Right hindlimb (tissue), 1 donor: Measurements from ENCODE around the gene FAM53A.
A peak's percentile ranks its signal among the peaks of the same experiment; 100 is the strongest.
"Not testable (repeated sequence)": the region's sequence is repeated elsewhere in the genome, so short reads cannot be mapped to it uniquely, and the experiment has no call there.

ENCODE experiments used
- DNase-seq: peaks from one replicate; pipeline ENCODE4 v3.0.0-alpha.2; 2018

The FAM53A gene

DNA sequence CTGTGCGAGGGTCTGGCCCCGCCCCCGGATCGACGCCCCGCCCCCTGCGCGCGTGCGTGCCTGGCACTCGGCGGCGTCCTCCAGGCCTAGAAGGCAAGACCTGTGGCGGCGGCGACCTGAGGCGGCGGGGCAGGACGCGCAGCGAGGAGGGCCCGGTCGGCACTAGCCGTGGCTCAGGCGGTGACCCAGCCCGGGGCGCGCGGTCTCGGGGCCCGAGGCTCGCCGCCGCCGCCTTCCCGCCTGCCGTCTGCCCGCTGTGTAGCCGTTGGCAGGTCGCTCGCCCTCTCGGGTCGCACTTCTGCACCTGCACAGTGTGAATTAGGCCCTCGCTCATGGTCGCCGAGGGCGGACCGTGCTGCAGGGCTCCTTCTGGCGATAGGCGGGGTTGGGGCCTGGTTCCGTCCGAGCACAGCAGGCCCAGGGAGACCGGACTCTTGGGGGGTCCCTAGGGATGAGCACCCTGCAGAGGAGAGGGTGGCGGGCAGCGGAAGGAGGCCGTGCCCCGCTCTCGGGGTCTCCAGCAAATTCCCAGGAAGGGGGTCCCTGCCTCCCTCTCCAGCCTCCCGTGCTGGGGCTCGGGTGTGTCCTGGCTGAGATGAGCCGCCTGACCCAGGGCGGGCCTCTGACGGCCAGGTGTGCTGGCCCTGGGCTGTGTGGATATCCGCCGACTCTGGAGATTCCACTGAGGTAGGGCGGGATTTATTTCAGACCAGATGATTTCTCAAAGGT, 557 bp upstream of the FAM53A start:
- peak; percentile 31 for DNase-seq

DNA sequence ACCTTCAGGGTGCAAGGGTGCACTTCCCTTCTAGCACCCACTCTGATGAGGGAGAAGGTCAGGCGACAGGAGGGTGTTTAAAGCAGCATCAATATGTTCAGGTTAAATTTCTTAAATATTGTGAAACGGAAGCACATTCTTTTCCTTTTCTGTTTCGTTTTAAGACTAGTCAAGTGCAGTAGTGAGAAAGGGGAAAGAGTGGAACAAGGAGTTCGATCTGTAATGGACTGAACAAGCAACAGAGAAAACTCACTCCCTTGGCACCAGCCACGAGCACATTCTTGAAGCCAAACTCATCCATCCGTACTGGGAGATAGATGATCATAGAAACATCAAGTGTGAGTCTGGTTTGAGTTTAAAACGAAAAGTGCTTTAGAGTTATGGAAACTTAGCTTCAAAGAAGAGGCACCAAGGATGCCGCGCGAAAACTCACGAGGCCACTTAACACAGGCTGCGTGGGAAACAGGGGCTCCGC, 815 bp downstream of the FAM53A start:
- no peak for DNase-seq

DNA sequence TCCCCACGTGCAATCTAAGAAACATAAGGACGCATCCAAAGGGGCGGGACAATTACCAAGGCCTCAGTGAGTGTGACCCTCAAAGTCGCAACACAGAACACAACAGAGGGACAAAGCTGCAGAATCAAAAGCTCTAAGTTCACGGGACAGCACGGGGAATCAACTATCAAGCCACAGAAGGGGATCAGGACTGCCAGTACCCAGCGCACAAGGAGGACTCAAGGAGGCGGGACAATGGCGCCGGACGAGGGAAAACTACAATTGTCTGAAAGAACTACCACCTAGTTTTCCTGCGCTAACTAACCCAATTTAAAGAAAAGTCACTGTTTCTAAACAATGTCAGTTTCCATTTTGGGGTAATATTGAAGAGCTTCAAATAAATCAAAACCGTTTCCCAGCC, 1.3 kb downstream of the FAM53A start:
- no peak for DNase-seq

DNA sequence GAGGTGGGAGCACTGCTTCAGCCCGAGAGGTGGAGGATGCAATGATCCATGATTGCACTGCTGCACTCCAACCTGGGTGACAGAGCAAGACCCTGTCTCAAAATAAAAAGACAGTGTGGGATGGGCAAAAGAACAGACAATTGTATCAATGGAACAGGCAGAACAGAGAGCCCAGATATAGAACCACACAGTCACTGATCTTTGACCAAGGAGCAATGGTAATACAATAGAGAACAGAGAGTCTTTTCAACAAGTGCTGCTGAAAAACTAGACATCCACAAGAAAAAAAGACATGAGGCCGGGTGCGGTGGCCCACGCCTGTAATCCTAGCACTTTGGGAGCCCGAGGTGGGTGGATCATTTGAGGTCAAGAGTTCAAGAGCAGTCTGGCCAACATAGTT, 5.9 kb downstream of the FAM53A start:
- no peak for DNase-seq

DNA sequence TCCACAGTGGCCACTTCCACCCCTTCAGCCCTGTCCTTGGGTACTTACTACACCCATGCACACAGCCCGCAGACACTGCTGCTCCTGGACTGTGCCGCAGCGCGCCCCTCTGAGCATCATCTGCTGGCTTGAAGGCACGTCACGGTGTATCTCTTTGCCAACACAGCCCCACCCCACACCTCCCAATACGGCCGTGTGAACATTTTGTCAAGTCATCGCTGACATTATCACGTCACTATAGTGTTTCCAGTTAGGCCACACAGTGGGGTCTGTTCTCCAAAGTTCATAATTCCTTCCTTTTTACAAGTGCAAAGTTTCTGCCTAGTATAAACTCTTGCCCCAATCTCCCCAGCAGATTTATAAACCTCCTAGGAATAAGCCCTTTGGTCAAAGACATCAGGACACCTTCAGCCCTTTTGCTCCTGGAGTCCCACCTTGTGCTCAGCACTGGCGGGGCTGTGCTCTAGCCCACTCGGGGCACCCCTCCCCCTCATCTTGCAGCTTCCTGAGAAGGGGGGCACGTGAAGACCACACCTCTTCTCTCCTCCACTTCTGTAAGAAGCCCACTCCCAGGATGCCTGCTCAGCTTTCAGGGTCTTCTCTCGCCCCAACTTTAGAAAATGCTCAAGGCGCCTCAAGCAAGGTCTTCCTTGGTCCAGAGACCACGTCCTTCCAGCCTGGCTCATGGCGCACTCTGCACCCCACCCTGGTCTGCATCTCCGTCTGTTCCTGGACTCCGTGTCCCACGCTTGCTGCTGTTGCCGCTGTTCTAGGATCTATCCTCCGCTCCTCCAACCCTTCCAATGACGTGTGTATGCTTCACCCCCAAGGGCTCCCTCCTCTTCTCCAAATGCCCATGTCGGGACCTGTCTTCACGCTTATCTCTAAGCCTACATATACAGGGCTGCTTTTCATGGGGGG, 7.2 kb downstream of the FAM53A start:
- DNase-seq = no peak

DNA sequence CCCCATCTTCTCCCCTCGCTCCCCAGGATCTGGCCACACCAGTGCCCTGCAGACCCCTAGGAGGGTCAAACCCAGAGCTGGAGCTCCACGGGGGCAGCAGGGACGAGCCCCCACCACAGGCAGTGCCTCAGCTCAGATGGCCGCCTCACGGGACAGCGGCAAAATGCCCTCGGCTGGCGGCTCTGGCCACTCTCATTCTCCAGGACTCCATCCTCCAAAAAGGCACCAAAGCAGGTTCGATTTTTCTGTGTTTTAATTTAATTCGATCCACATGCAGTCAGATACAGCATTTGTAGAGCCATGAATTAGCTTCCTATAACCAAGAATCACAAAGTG, 8.3 kb downstream of the FAM53A start:
- DNase-seq = no peak

DNA sequence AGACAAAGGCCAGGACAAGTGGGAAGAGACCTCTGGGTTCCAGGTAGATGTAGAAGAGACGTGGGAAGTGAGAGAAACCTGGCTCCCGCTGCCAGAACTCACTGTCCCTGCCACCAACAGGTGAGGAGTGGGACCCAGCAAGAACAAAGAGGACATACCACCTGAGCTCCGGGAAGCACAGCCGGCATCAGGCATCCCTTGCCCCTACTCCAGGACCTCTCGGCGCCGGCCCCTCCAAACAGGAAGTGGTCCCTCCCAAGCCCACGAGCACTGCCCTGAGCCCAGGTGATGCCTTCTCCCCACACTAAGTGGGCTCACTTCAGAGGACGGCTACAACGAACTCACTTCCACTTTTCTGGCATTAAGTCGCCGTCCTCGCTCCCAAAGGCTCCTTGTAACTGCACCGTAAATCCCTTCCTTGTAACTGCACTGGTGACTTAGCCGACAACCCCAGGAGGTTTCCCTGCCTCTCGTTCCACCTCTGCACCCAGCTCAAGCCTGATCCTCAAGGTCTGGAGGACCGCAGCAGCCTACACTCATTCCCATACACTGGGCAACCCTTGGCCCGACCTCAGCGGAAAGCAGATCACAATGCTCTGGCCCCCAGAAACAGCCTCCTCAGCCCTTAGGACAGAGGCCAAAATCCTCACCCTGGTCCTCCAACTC, 8.8 kb downstream of the FAM53A start:
- DNase-seq = no peak

DNA sequence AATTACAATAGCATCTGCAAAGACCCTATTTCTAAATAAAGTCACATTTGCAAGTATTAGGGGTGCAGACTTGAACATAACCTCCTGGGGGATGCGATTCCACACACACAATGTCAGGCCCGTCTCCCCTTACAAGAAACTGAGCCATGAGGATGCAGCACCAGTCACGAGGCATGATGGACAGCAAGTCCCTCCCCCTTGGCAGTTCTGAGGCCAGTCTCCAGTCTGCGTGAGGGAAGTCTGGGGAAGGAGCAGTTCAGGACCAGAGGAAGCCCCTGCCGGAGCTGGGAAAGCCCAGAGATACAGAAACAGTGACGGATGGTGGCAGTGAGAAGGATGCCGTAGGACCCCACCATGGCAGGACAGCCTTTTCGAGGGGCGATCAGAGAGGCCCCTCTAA, 9.4 kb downstream of the FAM53A start:
- no peak for DNase-seq

DNA sequence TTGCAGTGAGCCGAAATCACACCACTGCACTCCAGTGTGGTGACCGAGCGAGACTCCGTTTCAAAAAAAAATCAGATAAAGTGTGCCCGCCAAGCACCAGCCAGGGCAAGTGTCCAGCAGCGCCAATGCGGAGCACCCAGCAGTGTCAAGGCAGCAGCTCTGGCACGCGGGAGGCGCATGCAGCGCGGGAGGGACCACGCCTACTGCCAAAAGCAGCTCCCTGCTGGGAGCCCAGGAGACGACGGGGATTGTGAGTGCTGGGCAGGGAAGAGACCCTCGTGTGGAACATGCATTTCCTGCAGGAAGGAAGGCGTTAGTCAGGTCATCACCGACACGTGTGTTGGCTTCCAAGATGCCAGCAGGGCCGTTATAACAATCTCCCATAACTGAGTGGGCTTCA, 10.4 kb downstream of the FAM53A start:
- DNase-seq = no peak

DNA sequence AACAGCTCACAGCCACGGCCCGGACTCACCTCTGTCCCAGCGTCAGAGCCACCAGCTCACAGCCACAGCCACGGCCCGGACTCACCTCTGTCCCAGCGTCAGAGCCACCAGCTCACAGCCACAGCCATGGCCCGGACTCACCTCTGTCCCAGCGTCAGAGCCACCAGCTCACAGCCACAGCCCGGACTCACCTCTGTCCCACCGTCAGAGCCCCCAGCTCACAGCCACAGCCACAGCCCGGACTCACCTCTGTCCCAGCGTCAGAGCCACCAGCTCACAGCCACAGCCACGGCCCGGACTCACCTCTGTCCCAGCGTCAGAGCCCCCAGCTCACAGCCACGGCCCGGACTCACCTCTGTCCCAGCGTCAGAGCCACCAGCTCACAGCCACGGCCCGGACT, 13.1 kb downstream of the FAM53A start:
- not testable (repeated sequence) for DNase-seq

DNA sequence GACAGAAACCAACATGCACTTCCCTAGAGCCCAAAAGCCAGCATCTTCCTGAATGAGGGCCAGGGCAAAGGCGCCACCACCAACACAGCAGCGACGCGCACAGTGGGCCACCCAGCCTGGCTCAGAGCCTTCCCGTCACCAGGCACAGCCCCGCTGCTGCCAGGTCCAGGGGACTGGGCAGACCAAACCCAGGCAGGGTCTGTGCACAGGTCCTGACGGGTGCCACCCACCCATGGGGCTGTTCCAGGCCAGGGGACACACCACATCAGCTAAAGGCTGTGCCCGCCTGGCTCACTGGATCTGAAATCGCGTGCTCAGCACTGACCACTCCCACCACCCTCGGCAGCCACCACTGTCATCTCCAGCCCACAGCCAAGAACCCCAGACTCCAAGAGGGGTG, 13.8 kb downstream of the FAM53A start:
- no peak for DNase-seq

DNA sequence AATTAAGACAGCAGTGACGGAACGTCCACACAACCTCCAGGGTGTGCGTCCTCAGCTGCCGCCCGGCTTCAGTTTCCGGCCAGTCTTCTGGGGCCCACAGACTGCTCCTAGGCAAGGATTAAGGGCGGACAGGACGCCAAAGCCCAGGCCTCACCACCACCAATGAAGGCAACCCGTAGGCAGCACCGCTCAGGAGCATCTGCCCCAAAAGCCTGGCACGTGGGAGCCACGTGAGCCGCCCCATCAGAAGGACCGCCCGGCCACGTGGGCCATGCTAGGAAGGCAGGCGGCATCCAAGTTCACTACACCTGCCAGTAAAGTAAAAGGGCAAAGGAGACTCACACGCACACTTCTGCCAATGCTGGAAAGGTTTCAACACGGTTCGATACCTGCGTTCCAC, 14.3 kb downstream of the FAM53A start:
- no peak for DNase-seq

DNA sequence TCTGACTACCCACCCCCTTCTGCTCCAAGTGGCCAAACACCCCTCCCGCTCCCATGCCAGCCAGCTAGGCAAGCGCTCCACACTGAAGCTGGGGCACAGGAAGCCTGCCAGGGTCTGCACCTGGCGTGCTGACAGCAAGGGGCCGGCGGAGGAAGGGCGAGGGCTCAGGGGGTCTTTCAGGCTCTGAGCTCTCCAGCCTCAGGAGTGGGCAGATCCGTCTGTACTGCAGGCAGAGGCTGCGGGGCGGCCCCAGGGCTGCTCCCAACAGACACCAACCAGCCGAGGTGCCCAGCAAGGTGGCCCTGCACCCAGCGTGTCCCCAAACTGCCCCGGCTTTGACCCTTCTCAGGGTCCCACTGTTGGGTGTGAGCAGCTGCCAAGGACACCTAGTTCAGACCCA, 14.8 kb downstream of the FAM53A start:
- DNase-seq = no peak

DNA sequence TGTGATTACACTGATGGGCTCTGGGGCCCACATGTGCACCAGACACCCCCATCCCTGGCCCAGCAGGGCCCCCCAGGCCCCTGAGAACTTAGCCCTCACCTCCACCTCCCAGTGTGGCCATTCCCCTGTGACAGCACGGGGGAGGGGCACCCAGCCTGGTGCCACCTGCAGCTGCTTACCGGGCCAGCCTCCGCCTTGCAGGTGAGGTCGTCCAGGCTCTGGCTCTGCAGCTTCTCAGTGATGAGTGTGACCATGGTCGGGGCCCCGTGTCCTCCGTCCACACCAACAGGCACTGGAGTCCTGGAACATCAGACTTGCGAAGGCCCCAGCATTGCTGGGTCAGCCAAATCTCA, 15.6 kb downstream of the FAM53A start:
- no peak for DNase-seq

DNA sequence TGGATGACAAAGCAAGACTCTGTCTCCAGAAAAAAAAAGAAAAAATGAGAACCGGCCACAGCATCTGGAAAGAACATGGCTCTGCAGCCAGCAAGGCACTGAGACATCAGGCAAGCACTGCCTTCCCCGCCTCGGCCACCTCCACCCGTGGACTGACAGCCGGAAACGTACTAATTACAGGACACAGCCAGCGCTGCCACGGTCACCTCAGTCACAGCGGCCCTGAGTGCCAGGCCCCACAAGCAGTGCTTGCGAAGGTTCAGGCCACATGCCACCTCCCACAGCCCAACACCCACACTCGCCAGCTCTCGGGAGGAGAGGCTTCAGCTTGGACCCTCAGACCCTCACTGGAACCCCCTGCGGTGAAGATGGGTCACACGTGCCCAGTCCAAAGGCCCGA, 16.8 kb downstream of the FAM53A start:
- no peak for DNase-seq

DNA sequence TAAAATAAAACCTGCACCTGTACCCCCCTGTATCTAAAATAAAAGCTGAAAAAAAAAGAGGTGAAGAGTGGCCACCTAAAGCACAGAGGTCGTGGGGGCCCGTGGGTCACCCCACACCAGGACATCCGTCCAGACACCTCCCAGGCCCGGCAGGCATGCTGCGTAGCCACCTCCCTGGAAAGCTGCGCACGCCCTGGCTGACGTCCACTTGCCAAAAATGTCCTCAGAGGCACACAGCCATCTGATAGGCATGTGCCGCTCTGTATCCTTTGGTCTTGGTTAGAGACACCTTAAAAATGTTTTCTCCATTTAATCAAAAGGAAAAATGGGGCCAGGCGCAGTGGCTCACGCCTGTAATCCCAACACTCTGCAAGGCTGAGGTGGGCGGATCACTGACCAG, 17.7 kb downstream of the FAM53A start:
- no peak for DNase-seq

DNA sequence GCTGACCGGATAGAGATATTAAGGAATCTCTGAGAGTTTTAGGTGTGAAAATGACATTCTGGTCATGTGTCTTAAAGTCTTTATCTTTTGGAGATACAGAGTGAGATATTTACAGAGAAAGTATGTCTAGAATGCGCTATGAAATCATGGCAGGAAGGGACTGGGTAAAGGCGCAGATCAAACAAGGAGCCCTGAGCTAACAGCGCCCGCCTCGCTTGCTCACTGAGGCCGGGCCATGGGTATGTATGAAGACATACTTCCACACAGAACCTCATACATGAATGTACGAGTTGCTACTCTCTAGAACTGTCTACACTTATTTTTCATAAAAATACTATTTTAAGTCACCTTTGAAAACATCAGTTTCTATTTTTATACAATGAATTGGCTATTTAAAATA, 20.0 kb downstream of the FAM53A start:
- DNase-seq = no peak

DNA sequence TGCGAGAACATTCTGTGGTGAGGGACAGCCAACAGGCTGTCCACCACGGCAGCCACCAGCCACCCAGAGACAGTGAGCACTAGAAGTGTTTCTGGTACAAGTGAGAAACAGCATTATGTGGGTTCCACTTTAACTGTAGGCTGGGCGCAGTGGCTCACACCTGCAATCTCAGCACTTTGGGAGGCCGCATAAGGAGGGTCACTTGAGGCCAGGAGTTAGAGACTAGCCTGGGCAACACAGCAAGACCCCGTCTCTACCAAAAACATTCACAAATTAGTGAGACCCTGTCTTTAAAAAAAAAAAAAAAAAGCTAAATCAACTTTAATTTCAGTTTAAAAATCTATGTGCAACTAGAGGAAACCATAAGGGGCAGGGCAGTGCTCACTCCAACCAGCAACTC, 20.6 kb downstream of the FAM53A start:
- no peak for DNase-seq

DNA sequence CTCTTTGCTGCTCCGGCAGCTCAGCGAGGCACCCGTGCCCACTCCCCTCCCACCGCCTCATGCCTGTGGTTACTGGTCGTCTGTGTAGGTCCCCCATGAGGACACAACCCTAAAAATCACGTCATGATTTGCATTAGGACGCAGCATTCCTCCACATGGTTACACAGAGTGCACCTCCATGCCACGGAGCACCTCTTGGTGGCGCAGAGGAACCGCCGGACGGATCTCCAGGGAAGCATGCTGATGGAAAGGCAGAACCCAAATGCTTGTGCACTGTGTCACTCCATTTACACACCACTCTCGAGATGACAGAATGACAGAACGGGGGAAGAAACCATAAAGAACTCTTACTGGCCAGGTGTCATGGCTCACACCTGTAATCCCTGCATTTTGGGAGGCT, 22.4 kb downstream of the FAM53A start:
- DNase-seq = no peak

DNA sequence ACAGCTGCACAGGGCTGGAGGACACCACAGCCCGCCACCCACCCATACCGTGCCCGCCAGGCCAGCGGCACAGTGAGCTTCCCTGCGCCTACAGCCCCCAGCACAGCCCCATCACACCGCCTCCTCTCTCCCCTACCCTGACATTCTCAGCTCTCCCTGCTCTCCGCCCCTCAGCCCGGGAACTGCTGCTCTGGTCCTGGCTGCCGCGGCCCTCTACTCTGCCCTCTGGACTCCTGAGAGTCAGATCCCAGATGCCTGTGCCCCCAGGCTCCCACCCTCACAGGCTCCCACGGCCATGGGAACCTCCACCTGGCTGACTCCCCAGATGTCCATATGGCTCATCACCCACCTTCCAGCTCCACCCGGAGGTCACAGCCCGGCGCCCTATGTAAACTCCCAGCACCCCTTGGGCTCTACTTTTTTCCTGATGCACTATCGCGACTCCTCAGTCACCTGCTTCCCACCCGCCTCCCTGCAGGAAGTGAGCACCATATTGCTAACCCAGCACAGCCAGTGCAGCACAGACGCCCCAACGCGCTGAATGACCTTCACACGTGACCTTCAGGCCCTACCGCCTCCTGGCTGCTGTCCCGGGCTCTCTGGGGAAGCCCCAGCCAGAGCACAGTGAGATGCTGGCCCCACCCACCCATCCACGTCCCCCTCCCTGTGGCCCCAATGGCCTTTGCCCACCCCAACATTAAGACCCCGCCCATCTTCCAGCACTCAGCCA, 23.0 kb downstream of the FAM53A start:
- no peak for DNase-seq

DNA sequence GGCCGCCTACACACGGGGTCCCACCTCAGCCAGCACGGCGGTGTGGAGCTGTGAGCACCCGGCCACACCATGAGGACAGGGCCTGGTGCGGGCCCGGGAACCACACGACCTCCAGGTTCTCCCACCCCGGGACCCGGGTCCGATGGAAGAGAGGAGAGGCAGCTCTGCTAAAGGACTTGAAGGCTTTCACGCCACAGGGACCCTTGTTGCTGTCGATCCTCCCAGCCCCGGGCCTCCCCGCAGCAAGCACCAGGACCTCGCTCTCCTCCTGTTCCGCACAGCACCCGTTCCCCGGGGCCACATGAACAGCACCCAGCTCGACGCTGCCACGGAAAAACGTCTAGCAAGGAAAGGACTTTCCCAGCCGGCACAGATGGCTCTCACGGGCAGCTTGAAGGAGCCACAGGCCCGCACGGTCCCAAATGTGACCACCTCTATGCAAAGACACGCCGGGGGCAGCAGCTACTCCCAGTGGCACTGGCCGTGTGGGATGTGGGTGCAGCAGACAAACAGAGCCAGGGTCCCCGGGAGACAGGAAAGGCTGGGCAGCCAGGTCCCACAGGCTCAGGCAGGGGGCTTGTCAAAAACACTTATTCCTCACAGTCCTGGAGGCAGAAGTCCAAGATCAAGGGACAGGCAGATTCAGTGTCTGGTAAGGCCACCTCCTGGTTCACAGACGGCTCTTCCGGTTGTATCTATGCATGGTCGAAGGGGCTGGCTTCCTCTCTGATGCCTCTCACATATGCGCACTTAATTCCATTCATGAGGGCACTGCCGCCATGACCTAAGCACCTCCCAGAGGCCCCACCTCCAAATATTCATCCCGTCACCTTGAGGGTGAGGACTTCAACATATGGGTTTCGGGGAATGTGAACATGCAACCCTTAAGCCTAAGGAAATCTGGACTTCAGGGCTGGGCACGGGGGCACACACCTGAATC, 24.7 kb downstream of the FAM53A start:
- DNase-seq = no peak

DNA sequence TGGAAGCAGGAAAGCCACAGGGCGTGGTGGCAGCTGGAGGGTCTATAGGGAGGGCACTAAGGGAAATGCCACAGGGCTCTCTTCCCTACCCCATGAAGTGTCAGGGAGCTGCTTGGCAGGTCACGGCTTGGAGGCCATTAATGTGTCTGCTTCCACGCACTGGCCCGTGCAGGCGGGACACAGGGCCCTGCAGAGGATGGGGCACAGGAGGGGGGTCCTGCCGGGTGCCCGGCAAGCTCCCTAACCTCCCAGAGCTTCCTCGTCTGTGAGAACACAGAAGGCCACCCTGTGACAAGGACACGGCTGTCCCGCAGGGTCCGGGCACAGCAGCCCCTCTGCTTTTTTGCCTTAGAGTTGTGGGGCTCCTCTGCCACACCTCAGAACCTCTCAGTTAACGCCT, 25.5 kb downstream of the FAM53A start:
- DNase-seq = no peak
